GM15510 (cell line): ENCODE results near the gene UFD1.

Source experiments
- POLR2A ChIP-seq: IDR thresholded peaks from 3 replicates; pipeline ENCODE4 v1.6.1; 2011; ENCODE audit warnings: borderline replicate concordance; ENCODE audit not compliant: insufficient read length; ENCODE audit errors: extremely low read depth

Gene UFD1

GRCh38 chr22:19419086-19419463 lies 59.9 kb downstream of the UFD1 start:
- TF ChIP-seq POLR2A = no peak

GRCh38 chr22:19412923-19413322 lies 66.1 kb downstream of the UFD1 start:
- TF ChIP-seq POLR2A = no peak

GRCh38 chr22:19412478-19412877 lies 66.5 kb downstream of the UFD1 start:
- TF ChIP-seq POLR2A = no peak

GRCh38 chr22:19411690-19412045 lies 67.3 kb downstream of the UFD1 start:
- TF ChIP-seq POLR2A = no peak

GRCh38 chr22:19410941-19411689 lies 67.9 kb downstream of the UFD1 start:
- TF ChIP-seq POLR2A = no peak

- no peak for TF ChIP-seq POLR2A
Measured at GRCh38 chr22:19407649-19408606, 71.1 kb downstream of the UFD1 start.

- no peak for TF ChIP-seq POLR2A
Measured at GRCh38 chr22:19406846-19407245, 72.1 kb downstream of the UFD1 start.

GRCh38 chr22:19406281-19406811 lies 72.6 kb downstream of the UFD1 start:
- no peak for TF ChIP-seq POLR2A

GRCh38 chr22:19405652-19406051 lies 73.3 kb downstream of the UFD1 start:
- TF ChIP-seq POLR2A = no peak

- TF ChIP-seq POLR2A = no peak
Measured at GRCh38 chr22:19405133-19405532, 73.9 kb downstream of the UFD1 start.

GRCh38 chr22:19404676-19405075 lies 74.3 kb downstream of the UFD1 start:
- no peak for TF ChIP-seq POLR2A

- TF ChIP-seq POLR2A = no peak
Measured at GRCh38 chr22:19402642-19403191, 76.3 kb downstream of the UFD1 start.

- TF ChIP-seq POLR2A = no peak
Measured at GRCh38 chr22:19401483-19401882, 77.5 kb downstream of the UFD1 start.

GRCh38 chr22:19400881-19401280 lies 78.1 kb downstream of the UFD1 start:
- no peak for TF ChIP-seq POLR2A
